HG02885 (cell line): ENCODE measurements around the gene KIF3B.
"Not testable (repeated sequence)": the region's sequence is repeated elsewhere in the genome, so short reads cannot be mapped to it uniquely, and the experiment has no call there.

ENCODE experiments used
- ATAC-seq: cut with Tn5 transposase; IDR thresholded peaks from one replicate; pipeline ENCODE4 v1.9.1; 2021; ENCODE audit warnings: mild to moderate bottlenecking; ENCODE audit not compliant: unreplicated experiment, poor library complexity

Gene KIF3B

DNA sequence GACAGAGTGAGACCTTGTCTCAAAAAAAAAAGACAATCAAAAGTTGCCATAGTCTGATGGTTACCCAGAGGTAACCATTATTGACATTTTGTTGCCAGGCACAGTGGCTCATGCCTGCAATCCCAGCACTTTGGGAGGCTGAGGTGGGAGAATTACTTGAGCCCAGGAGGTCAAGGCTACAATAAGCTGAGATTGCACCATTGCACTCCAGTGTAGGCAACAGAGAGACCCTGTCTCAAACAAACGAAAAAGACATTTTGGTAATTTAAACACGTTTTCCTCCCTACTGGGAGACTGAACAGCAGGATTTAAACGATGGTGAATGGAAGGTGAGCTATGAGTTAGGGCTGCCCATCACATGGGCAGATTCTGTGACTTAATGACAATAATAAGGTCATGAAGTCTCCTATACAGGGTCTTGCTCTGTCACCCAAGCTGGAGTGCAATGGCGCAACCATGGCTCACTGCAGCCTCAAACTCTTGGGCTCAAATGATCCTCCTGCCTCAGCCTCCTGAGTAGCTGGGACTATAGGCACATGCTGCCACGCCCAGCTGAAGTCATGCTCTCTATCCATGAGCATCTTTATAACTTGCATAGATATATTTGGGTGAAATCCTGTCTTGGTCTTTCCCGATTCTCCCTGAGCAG is 76.5 kb downstream of the KIF3B start:
- ATAC-seq: no peak

DNA sequence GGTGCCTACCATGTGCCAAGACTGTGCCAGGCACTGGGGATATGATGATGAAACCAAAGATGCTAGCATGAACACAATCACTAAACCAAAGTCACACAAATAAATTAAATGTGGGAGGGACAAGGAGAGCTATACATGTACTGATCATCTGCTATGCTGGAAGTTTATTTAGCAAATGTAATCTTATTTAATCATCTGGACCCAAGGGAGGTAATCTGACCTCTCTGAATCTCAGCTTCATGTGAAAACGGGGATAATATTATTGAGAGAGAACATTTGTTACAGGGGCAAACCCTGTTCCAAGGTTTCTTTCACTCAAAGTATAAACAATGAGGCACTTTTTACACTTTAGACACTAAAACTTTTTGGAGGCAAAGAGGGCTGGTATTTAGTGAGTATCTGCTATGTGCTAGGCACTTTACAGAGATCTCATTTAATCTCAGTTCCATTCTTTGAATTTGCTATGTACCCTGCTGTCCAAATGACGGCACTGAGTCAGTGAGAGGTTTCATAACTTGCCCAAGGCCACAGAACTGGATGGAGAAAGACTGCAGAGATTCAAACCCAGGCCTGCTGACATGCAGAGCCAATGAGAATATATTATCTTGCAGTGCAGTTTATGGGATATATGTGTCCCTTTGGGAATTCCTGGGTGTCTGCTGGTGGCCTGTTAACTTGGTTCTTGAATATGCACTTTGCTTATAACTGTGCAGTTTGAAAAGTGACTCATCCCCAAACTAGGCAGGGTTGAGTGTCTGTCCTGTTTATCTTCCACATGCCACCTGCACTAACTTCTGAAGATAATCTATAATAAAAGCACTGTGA is 77.4 kb downstream of the KIF3B start:
- ATAC-seq: no peak

DNA sequence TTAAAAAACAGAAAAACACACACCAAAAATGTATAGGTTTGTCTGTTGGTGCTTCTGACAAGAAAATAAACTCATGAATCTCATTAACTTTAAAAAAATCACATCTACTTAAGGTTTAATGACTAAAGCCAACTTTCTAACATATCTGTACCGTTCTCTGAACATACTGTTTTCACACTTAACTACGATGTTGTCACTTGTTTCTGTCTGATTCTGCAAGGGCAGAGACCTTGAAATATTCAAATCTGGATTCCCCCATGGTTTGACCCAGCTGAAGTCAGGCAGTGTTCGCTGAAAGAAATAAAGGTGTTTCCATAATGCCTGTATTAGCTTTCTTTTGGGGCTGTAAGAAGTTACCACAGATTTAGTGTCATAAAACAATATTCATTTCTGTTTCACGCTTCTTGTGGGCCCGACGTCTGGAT is 78.0 kb downstream of the KIF3B start:
- peak; percentile 20 for ATAC-seq

DNA sequence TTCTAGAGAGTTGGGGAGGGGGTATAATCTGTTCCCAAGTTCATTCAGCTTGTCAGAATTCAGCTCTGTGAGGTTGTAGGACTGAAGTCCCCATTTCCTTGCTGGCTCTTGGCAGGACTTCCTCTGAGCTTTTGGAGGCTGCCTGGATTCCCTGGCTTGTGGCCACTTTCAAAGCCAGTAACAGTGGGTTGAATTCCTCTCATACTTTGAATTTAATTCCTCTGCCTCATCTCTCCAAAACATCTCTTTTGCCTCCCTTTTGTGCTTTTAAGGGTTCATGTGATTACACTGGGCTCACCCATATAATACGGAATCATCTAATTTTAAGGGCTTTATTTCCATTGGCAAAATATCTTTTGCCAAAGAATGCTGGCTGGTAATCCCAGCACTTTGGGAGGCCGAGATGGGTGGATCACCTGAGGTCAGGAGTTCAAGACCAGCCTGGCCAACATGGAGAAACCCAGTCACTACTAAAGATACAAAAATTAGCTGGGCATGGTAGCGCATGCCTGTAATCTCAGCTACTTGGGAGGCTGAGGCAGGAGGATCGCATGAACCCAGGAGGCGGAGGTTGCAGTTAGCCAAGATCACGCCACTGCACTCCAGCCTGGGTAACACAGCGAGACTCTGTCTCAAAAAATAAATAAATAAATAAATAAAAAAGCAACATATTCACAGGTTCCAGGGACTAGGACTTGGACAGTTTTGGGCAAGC is 78.6 kb downstream of the KIF3B start:
- ATAC-seq: not testable (repeated sequence)

DNA sequence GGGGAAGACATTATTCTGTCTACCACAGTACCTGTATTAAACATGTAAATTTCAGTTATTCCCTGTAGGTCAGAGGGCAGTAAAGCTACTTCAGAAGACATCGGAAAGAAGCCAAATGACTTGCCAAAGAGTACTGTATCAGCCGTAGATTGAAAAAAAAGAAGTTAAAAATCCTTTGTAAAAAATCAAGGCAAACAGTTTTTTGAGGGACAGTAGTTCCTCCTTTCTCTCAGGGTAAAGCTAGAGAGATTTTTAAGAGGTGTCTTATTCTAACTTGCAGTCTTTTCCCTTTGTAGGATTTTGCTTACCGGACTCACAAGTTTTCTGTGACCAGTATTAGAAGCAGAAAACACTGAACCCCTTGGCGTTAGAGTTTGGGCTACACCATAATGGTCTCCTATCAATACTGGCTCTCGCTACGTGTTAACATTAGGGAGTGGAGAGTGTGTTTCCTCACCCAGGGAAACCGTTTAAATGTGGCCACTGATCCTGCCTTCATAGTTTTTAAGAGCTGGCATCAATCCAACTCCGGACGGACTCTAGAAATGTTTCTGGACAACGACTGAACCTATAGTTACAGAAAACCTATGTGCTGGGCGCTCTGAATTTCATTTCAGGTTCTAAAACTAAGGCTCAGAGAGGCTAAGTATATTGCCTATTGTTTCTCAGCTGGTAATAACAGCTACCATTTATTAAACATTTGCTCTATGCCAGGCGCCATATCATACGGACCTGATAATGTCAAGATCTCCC is 79.3 kb downstream of the KIF3B start:
- no peak for ATAC-seq

DNA sequence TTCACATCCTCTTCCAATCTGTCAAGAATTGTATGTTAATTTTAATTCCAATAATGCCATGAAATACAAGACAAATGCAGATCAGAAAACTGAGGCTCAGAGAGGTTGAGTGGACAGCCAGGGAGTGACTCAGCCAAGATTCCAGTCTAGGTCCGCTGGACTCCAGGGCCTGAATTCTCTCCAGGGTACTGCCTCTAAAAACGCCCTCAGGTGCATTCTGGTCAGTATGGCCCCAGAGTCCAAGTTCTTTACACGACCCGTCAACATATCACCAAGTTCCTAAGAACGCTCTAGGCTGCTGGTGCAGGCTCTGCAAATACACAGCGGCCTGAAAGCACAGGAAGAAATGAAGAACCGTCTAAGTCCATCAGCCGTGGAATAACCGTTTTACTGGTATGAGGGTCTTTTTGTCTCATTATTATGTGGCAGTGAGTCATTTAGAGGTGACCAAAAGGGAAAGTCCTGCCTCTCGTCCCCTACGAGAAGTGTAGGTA is 80.0 kb downstream of the KIF3B start:
- ATAC-seq: no peak

DNA sequence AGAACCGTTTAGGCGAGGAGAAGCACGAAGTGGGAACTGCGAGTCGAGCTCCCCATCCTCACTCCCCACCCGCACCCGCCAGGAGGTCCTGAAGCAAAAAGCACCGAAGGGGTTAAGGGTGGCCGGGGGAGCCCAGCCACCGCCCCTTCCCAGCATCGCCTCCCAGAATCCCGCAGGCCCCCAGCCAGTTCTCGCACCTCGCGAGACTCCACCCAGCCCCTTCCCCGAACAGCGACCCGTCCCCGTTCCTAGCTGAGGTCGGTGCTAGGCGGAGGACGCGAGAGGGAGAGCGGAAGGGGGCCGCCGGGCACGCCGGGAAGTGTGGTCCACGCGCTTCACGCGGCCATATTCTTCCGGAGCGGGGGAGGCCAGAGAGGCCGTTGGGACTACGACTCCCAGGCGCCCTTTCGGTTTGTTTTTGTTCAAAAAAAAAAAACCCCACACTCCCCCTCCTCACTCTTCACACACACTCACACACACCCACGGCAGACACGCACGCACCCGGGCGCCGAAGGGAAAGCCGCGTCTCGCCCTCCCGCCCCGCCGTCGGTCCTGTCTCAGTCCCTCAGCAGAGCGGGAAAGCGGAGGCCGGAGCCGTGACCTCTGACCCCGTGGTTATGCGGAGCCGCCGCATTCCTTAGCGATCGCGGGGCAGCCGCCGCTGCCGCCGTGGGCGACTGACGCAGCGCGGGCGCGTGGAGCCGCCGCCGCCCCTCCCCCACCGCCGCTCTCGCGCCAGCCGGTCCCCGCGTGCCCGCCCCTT is 80.6 kb downstream of the KIF3B start, which contains the start of gene ASXL1:
Gene ASXL1, plus strand, starts transcription at position 463 of the 763 bp plus-strand sequence. CDS start 445 bp downstream, outside the sequence.
- peak; percentile 76 for ATAC-seq

DNA sequence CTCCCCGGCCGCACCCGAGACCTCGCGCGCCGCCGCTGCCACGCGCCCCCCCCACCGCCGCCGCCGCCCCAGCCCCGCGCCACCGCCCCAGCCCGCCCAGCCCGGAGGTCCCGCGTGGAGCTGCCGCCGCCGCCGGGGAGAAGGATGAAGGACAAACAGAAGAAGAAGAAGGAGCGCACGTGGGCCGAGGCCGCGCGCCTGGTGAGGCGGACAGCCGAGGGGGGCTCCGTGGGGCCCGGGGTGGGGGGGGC is 81.1 kb downstream of the KIF3B start:
- no peak for ATAC-seq

DNA sequence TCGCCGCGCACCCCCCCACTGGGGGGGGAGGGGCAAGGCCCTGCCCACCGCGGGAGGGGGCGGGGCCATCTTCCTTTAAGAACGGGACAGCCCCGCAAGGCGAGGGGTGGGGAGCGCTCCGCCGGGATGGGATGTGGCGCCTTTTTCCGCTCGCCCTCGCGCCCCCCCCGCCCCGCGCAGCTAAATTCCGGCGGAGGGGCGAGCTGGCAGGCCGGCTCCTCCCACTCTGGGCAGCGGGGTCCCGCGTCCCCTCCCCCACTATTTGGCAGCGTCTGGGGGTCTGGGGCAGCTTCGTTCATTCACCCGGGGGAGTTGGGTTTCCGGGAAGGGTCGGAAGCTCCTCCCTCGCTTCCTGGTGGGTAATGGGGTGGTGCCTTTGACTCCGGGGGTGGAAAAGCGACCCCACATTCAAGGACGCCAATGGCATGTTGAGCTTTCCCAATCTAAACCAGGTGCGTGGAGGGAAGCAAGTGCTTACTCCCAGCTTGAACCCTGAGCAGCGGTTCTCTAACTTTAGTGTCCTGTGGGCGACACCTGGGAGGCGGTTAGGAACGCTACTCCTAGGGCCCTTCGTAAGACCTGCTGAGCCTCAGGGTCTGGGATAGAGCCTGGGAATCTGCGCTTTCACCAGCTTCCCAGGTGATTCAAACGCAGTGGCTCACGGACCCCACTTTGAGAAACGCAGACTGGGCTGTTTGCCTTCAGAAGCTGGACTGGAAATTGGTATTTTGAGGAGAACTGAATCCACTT is 81.6 kb downstream of the KIF3B start:
- peak; percentile 23 for ATAC-seq

DNA sequence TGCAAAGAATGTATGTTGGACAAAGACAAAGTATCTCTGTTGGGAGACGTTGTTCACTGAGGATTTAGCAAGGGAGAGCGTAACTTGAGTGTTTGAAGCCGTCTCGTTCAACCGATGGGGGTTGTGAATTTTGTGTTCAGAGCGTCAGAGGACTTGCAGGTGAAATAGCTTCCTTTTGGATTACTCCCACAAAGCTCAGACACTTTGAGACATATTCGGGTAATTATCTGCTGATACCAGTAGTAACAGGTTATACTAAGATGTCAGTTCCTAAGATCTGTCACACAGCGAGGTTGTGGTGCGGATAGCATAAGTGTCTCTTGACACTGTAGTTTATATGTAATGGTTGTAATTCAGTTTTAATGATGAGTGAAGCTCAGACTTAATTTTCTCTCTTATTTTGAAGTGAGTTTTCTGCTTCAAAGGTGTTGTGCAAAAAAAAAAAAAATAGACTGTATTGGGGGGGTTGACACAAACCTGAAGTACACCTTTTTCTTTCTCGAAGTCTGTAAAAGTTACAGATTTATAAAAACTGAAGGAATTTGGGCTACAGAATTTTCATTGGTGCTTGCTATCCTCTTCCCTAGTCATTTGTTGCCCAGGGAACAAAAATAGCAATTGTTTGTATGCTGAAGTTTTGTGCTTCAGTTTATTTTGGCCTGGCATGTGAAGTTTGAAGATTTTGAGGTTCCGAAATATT is 82.3 kb downstream of the KIF3B start:
- no peak for ATAC-seq

DNA sequence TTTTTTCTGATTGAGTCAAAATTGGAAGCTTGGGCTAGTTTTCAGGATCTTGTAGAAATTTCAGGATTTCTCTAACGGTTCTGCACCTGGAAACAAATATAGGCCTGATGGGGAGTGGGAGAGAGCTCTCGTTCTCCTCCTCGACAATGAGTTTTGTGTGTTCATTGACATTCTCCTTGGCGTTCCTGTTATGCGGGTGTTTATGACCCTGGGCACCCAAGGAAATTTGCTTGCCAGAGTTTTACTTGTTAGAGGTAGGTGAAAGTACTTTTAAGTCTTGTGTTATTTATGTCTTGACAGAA is 82.8 kb downstream of the KIF3B start:
- ATAC-seq: no peak

DNA sequence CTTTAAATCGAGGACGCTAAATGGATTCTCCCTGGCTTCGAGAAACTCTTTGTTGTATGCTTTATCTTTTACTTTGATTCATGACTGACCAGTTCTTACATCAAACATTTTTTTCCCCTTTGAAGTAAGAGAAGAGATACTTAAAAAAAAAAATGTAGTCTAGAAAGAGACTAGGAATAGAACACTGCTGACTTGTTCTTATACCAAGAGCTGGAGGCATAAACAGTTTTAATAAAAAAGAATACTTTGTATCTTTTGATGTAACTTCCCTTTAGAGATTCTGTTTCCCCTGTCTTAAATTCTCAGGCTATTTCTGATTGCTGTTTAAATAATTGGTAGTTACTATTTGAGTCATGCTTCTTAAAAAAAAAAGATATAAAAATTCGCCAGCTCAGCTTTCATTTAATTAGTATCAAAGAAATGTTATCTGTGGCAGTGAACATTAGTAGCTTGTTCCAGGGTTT is 85.5 kb downstream of the KIF3B start:
- ATAC-seq: no peak

DNA sequence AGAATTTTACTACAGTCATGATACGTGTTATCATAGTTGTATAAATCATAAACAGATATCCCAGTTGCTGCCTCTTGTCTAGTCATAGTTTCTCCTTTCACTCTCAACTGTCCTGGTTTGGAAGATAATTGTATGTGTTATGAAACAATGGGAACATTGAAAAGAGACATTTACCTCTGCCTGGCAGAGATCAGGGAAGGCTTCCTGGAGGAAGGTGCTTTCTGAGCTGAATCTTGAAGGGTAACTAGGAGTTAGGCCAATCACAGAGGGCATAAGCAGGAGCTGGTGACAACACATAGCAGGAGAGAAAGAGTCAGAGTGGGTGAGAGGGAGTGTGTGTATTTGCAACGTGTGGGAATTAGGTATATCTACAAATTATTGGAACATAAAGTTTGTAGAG is 86.0 kb downstream of the KIF3B start:
- no peak for ATAC-seq

DNA sequence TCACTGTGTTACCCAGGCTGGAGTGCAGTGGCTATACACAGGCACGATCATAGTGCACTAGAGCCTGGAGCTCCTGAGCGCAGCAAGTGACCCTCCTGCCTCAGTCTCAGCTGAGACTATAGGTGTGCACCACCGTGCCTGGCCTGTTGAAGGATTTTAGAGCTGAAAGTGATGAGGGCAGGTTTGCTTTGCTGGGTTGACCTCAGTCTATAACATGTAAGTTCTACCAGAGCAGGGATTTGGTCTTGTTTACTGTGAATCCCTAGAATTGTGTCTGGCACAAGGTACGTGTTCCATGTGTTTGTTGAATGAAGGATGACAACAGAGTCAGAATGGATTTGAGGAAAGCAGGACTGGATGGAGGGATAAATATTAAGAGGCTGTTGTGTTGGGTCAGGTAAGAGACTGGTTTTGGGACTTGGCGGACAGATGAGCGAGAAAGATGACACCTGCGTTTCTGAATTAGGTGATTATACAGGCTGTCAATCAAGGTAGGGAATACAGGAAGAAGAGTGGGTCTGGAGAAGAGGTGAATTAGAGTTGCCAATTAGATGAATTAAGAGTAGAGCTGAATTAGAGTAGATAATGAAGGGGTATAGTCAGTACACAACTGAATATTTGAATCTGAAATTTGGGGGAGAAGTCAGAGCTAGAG is 87.2 kb downstream of the KIF3B start:
- ATAC-seq: no peak

DNA sequence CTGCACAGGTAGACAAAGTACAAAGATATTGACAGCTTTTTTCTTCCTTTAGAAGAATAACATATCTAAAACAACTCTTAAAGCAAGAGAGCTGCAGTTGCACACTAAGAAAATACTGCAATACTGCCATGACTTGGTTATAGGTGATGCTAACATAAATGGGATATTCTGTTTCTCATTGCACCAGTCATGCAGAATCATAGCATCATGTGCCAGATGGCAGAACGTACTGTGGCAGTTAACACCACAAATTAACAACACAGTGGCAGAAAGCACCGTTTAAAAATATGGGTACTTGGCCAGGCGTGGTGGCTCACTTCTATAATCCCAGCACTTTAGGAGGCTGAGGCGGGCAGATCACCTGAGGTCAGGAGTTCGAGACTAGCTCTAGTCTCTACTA is 88.1 kb downstream of the KIF3B start:
- no peak for ATAC-seq

DNA sequence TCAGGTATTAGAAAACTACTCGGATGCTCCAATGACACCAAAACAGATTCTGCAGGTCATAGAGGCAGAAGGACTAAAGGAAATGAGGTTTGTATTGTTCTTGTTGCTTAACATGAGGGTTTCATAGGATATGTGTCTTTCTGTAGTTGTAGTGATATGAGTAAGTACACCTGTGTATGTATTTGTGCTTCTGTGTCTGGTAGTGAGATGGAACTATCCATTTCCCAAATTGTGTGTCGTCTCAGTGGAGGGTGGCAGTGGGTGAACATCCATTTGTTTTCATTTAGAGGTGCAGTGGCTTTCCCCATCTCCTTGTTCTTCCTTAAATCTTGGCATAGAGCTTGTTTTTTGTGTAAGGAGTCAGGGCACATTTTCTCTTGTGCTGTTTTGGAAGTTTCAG is 88.9 kb downstream of the KIF3B start:
- ATAC-seq: peak; percentile 61

DNA sequence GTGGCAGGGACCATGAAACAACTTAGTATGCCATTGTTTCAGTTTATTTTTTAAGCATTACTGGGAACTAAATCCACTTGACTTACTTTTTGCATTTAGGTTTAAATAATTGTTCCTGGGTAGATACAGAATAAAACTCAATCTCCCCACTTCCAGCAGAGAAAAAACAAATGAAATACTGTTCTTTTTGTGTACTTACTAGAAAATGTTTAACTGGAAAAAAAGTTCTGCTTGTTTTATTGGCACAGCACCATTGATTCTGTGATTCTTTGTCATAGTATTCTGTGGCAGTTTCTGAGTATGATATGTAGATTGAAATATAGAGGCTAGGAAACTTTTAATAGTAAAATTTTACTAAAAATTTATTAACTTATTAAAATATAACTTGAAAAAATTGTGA is 90.9 kb downstream of the KIF3B start:
- no peak for ATAC-seq

DNA sequence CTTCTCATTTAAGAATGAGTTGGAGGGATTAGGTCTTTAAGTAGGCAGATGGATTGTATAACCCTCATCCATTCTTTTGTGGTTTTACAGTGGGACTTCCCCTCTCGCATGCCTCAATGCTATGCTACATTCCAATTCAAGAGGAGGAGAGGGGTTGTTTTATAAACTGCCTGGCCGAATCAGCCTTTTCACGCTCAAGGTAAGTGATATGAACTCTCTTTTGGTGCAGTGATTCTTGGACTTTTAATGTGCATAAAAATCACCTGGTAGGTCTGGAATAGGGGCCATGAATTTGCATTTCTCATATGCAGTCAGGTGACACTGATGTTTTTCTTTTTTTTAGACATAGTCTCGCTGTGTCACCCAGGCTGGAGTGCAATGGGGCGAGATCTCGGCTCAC is 91.5 kb downstream of the KIF3B start:
- ATAC-seq: no peak
